Sigmoid colon (tissue), 4 donors: ENCODE results near the gene SLIT1.

ENCODE experiments used
- POLR2A ChIP-seq, 2 donors: fragments of 450-650 bp; IDR thresholded peaks; one replicate each; pipeline ENCODE4 v1.6.1; 2016; ENCODE audit warnings: antibody characterized with exemption in 2 of 2, mild to moderate bottlenecking in 2 of 2, moderate library complexity in 2 of 2
- POLR2AphosphoS5 ChIP-seq, 4 donors: sonication (generic); formaldehyde crosslinking; IDR thresholded peaks; one replicate each; pipeline ENCODE4 v1.6.1; 2017; ENCODE audit warnings: antibody characterized with exemption in 4 of 4
- TF ChIP-seq, protein P1 (sequence below), 4 experiments: fragments of 450-650 bp in 3 of 4; fragments of 200-600 bp in 1 of 4; IDR thresholded peaks; one replicate each; pipeline ENCODE4 v1.5.1; 2016 to 2019; ENCODE audit warnings: antibody characterized with exemption in 4 of 4, mild to moderate bottlenecking in 3 of 4, moderate library complexity in 2 of 4

DNA sequence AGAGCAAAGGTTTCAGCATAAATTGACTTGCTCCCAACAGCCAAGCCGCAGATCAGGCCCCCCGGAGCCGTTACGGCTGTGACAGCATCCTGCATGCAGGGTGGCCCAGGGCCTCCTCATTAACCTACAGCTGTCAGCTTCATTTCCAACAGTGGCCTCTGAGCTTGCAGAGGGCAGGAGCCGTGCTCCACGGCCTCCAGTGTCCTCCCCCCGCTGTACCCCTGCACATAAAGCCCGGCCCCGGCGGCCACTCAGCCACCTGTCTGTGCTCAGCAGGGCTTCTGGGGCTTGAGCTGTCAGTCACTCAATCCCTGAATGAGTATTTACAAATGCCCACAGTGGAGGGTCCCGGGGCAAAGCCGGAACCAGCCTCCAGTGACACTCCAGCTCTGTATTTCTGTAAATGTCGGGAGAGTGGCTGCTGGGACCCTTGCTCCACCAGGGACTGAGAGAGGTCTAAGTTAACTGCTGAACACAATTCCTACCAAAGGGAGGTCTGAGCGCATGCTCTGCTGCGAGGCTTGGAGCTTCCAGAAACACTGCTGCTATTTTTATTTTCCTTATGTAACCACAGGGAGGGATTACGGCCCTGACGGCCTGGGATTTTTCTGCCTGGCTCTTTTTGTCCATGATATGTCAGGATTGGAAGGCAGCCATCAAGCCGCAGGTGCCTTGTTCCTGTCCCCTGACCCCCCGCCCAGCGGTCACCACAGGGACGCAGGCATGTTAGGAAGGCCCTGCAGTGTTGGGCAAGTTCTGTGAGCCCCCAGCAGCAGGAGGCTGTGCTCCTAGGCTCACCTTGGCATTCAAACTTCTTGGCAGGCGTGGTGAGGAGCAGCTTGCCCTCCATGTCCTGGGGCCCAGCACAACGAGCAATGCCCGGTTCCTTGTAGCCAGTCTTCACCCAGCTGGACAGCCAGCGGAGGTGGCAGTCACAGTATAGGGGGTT, 165.0 kb downstream of the SLIT1 start:
- TF ChIP-seq POLR2A (IDR thresholded peaks at IDR 0.05) (no peak), POLR2AphosphoS5 (IDR thresholded peaks at IDR 0.05) (peak in 3 of 4 donors; percentile 22 to 68 (median 48))
- TF ChIP-seq, protein P1, sequence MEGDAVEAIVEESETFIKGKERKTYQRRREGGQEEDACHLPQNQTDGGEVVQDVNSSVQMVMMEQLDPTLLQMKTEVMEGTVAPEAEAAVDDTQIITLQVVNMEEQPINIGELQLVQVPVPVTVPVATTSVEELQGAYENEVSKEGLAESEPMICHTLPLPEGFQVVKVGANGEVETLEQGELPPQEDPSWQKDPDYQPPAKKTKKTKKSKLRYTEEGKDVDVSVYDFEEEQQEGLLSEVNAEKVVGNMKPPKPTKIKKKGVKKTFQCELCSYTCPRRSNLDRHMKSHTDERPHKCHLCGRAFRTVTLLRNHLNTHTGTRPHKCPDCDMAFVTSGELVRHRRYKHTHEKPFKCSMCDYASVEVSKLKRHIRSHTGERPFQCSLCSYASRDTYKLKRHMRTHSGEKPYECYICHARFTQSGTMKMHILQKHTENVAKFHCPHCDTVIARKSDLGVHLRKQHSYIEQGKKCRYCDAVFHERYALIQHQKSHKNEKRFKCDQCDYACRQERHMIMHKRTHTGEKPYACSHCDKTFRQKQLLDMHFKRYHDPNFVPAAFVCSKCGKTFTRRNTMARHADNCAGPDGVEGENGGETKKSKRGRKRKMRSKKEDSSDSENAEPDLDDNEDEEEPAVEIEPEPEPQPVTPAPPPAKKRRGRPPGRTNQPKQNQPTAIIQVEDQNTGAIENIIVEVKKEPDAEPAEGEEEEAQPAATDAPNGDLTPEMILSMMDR (IDR thresholded peaks at IDR 0.05), result peak in 1 of 4 experiments; percentile 14
